ENCODE measurements around the gene SMIM41. TPM values are rescaled to one million over a fixed set of nuclear protein-coding genes. Genes with fewer than 3 reads are reported as not detected.
A peak's percentile ranks its signal among the peaks of the same experiment; 100 is the strongest.

The SMIM41 gene
- total and polyA plus RNA-seq, 4 donors = 0.03 to 0.50 (median 0.24) TPM; not detected in 1

DNA sequence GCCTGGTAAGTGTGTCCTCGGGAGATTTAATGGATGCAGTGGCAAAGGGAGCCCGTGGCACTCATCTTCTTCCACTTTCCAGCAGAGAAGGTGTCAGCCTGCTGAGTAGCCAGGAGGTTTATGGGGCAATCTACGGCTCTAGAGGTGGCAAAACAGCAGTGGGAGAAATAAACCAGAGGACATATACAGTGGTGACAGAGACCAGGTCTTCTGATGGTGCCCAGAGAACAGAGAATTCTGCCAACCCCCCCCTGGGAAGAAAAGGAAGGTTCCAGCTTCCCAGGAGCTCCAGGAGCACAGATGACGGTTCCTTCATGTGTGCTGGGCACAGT is 43.0 kb downstream of the SMIM41 start:
- DNase-seq (ENCODE audit: low spot score) = no peak
- TF ChIP-seq, protein P1, sequence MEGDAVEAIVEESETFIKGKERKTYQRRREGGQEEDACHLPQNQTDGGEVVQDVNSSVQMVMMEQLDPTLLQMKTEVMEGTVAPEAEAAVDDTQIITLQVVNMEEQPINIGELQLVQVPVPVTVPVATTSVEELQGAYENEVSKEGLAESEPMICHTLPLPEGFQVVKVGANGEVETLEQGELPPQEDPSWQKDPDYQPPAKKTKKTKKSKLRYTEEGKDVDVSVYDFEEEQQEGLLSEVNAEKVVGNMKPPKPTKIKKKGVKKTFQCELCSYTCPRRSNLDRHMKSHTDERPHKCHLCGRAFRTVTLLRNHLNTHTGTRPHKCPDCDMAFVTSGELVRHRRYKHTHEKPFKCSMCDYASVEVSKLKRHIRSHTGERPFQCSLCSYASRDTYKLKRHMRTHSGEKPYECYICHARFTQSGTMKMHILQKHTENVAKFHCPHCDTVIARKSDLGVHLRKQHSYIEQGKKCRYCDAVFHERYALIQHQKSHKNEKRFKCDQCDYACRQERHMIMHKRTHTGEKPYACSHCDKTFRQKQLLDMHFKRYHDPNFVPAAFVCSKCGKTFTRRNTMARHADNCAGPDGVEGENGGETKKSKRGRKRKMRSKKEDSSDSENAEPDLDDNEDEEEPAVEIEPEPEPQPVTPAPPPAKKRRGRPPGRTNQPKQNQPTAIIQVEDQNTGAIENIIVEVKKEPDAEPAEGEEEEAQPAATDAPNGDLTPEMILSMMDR (IDR thresholded peaks at IDR 0.05; ENCODE audit: low read depth, low read length, missing input control) = peak; percentile 0
- no peak for TF ChIP-seq GABPA (IDR thresholded peaks at IDR 0.05 in 1 of 2, conservative IDR thresholded peaks at IDR 0.05 in 1 of 2)
- Histone ChIP-seq H3K4me1 (ENCODE audit: control insufficient read depth in 4 of 4, insufficient read depth in 4 of 4, low read length in 3 of 4) (peaks cover 10 to 42% (median 33%) of the 10 kb centered on the region in 4 donors), H3K27ac (ENCODE audit: low read depth in 1 of 2, low read length in 2 of 2) (peak overlapping the region; percentile 6 to 55), H3K9me3 (ENCODE audit: control insufficient read depth in 4 of 4, low read length in 3 of 4) (no peaks in the 10 kb centered on the region), H3K27me3 (ENCODE audit: control insufficient read depth in 4 of 4, insufficient read depth in 4 of 4, low read length in 3 of 4) (no peaks in the 10 kb centered on the region), H3K4me3 (ENCODE audit: low read depth in 1 of 3, low read length in 3 of 3) (no peak overlapping the region), H3K36me3 (ENCODE audit: control insufficient read depth in 4 of 4, insufficient read depth in 3 of 4, low read depth in 1 of 4, low read length in 3 of 4) (no peaks in the 10 kb centered on the region), H3K9ac (ENCODE audit: low read depth in 1 of 2, low read length in 2 of 2) (peak overlapping the region in 1 of 2 donors; percentile 47)
- WGBS = 73% methylated on average over 4 of the region's 4 CpGs

DNA sequence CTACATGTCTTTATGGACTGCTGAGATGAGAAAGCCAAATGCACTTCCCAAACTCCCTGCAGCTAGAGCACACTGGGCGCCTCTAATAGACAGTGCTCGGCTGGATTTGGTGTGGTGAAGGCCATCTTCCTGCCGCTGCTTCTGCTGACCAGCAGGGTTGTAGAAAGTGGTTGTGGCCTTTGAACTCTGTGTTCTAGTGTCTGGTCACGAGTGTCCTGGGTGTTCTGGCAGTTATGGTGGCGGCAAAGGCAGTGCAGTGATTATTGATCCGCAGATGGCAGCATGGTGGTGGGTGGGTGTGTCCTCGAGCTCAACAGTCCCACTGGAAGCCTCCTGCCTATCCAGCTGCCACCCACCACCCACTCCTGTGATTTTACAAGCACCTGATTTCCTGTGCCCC is 43.4 kb downstream of the SMIM41 start:
- H3K27me3 ChIP-seq (ENCODE audit: control insufficient read depth in 4 of 4, insufficient read depth in 4 of 4, low read length in 3 of 4) = no peaks in the 10 kb centered on the region
- peaks cover 10 to 40% (median 32%) of the 10 kb centered on the region in 4 donors for H3K4me1 ChIP-seq (ENCODE audit: control insufficient read depth in 4 of 4, insufficient read depth in 4 of 4, low read length in 3 of 4)
- peak overlapping the region; percentile 6 to 55 for H3K27ac ChIP-seq (ENCODE audit: low read depth in 1 of 2, low read length in 2 of 2)
- WGBS = 44% methylated on average over 7 of the region's 7 CpGs
- no peaks in the 10 kb centered on the region for H3K9me3 ChIP-seq (ENCODE audit: control insufficient read depth in 4 of 4, low read length in 3 of 4)
- H3K36me3 ChIP-seq (ENCODE audit: control insufficient read depth in 4 of 4, insufficient read depth in 3 of 4, low read depth in 1 of 4, low read length in 3 of 4) = no peaks in the 10 kb centered on the region
- peak overlapping the region in 1 of 2 donors; percentile 47 for H3K9ac ChIP-seq (ENCODE audit: low read depth in 1 of 2, low read length in 2 of 2)
- no peak overlapping the region for H3K4me3 ChIP-seq (ENCODE audit: low read depth in 1 of 3, low read length in 3 of 3)
- TF ChIP-seq RXRA (IDR thresholded peaks at IDR 0.05) (peak; percentile 52 to 64), EGR1 (IDR thresholded peaks at IDR 0.05; ENCODE audit: low read depth in 2 of 2) (no peak), HNF4G (IDR thresholded peaks at IDR 0.05) (peak; percentile 45), YY1 (IDR thresholded peaks at IDR 0.05) (peak; percentile 94), NR2F2 (IDR thresholded peaks at IDR 0.05) (no peak), GABPA (IDR thresholded peaks at IDR 0.05 in 1 of 2, conservative IDR thresholded peaks at IDR 0.05 in 1 of 2) (no peak), FOXA2 (IDR thresholded peaks at IDR 0.05) (no peak), JUND (IDR thresholded peaks at IDR 0.05) (no peak), SP1 (IDR thresholded peaks at IDR 0.05) (peak; percentile 78), HNF4A (conservative IDR thresholded peaks at IDR 0.05) (peak; percentile 74 to 81), RAD21 (IDR thresholded peaks at IDR 0.05) (peak in 1 of 2 donors; percentile 20), FOXA1 (IDR thresholded peaks at IDR 0.05) (no peak), TAF1 (conservative IDR thresholded peaks at IDR 0.05) (no peak)
- TF ChIP-seq, protein P1 (IDR thresholded peaks at IDR 0.05; ENCODE audit: low read depth, low read length, missing input control) = peak; percentile 19
- TF ChIP-seq, protein P2, sequence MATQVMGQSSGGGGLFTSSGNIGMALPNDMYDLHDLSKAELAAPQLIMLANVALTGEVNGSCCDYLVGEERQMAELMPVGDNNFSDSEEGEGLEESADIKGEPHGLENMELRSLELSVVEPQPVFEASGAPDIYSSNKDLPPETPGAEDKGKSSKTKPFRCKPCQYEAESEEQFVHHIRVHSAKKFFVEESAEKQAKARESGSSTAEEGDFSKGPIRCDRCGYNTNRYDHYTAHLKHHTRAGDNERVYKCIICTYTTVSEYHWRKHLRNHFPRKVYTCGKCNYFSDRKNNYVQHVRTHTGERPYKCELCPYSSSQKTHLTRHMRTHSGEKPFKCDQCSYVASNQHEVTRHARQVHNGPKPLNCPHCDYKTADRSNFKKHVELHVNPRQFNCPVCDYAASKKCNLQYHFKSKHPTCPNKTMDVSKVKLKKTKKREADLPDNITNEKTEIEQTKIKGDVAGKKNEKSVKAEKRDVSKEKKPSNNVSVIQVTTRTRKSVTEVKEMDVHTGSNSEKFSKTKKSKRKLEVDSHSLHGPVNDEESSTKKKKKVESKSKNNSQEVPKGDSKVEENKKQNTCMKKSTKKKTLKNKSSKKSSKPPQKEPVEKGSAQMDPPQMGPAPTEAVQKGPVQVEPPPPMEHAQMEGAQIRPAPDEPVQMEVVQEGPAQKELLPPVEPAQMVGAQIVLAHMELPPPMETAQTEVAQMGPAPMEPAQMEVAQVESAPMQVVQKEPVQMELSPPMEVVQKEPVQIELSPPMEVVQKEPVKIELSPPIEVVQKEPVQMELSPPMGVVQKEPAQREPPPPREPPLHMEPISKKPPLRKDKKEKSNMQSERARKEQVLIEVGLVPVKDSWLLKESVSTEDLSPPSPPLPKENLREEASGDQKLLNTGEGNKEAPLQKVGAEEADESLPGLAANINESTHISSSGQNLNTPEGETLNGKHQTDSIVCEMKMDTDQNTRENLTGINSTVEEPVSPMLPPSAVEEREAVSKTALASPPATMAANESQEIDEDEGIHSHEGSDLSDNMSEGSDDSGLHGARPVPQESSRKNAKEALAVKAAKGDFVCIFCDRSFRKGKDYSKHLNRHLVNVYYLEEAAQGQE (IDR thresholded peaks at IDR 0.05) = no peak
- TF ChIP-seq, protein P3, sequence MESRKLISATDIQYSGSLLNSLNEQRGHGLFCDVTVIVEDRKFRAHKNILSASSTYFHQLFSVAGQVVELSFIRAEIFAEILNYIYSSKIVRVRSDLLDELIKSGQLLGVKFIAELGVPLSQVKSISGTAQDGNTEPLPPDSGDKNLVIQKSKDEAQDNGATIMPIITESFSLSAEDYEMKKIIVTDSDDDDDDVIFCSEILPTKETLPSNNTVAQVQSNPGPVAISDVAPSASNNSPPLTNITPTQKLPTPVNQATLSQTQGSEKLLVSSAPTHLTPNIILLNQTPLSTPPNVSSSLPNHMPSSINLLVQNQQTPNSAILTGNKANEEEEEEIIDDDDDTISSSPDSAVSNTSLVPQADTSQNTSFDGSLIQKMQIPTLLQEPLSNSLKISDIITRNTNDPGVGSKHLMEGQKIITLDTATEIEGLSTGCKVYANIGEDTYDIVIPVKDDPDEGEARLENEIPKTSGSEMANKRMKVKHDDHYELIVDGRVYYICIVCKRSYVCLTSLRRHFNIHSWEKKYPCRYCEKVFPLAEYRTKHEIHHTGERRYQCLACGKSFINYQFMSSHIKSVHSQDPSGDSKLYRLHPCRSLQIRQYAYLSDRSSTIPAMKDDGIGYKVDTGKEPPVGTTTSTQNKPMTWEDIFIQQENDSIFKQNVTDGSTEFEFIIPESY (IDR thresholded peaks at IDR 0.05) = no peak
- TF ChIP-seq, protein P4, sequence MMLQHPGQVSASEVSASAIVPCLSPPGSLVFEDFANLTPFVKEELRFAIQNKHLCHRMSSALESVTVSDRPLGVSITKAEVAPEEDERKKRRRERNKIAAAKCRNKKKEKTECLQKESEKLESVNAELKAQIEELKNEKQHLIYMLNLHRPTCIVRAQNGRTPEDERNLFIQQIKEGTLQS (IDR thresholded peaks at IDR 0.05) = no peak
- TF ChIP-seq, protein P5, sequence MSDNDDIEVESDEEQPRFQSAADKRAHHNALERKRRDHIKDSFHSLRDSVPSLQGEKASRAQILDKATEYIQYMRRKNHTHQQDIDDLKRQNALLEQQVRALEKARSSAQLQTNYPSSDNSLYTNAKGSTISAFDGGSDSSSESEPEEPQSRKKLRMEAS (IDR thresholded peaks at IDR 0.05) = no peak
- DNase-seq (ENCODE audit: low spot score) = no peak
